HG03045 (cell line): Measurements from ENCODE around the gene NIN.

Source experiments
- ATAC-seq: cut with Tn5 transposase; IDR thresholded peaks from one replicate; pipeline ENCODE4 v1.9.1; 2021; ENCODE audit warnings: mild to moderate bottlenecking, moderate library complexity; ENCODE audit not compliant: unreplicated experiment

Gene NIN, protein sequence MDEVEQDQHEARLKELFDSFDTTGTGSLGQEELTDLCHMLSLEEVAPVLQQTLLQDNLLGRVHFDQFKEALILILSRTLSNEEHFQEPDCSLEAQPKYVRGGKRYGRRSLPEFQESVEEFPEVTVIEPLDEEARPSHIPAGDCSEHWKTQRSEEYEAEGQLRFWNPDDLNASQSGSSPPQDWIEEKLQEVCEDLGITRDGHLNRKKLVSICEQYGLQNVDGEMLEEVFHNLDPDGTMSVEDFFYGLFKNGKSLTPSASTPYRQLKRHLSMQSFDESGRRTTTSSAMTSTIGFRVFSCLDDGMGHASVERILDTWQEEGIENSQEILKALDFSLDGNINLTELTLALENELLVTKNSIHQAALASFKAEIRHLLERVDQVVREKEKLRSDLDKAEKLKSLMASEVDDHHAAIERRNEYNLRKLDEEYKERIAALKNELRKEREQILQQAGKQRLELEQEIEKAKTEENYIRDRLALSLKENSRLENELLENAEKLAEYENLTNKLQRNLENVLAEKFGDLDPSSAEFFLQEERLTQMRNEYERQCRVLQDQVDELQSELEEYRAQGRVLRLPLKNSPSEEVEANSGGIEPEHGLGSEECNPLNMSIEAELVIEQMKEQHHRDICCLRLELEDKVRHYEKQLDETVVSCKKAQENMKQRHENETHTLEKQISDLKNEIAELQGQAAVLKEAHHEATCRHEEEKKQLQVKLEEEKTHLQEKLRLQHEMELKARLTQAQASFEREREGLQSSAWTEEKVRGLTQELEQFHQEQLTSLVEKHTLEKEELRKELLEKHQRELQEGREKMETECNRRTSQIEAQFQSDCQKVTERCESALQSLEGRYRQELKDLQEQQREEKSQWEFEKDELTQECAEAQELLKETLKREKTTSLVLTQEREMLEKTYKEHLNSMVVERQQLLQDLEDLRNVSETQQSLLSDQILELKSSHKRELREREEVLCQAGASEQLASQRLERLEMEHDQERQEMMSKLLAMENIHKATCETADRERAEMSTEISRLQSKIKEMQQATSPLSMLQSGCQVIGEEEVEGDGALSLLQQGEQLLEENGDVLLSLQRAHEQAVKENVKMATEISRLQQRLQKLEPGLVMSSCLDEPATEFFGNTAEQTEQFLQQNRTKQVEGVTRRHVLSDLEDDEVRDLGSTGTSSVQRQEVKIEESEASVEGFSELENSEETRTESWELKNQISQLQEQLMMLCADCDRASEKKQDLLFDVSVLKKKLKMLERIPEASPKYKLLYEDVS (N-terminal part only)

GRCh38 chr14:50830932-50831725, at the start of gene NIN:
Gene NIN, minus strand, starts transcription at chr14:50831162. Its CDS starts 9,106 bp downstream, at chr14:50822056.
- peak; percentile 87 for ATAC-seq

GRCh38 chr14:50875359-50876070, 44.6 kb upstream of the NIN start:
- ATAC-seq, result peak; percentile 89

DNA sequence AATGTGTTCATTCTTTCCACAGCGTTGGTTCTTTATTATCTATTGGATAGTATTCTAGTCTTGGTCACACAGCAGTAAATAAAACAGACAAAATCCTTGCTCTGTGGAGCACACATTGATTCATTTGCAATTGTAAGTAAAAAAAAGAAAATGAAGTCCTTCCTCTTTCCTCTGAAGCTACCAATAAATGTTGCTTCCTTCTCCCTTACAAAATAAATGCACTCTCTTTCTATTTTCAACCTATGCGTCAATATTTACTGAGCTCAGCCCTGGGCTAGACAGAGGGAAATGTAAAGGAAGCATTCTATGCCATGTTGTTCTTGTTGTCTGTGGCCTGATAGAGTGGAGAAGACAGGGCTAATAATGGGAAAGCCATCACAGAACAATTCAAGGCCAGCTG, 43.8 kb upstream of the NIN start:
- no peak for ATAC-seq

- no peak for ATAC-seq
These were observed 41.2 kb upstream of the NIN start, which contains the start of gene ABHD12B for GRCh38 chr14:50871914-50872732. Gene ABHD12B, plus strand, starts transcription at chr14:50872053. Its CDS starts 122 bp downstream, at chr14:50872175.

GRCh38 chr14:50871228-50871627, 40.3 kb upstream of the NIN start:
- ATAC-seq, result no peak

DNA sequence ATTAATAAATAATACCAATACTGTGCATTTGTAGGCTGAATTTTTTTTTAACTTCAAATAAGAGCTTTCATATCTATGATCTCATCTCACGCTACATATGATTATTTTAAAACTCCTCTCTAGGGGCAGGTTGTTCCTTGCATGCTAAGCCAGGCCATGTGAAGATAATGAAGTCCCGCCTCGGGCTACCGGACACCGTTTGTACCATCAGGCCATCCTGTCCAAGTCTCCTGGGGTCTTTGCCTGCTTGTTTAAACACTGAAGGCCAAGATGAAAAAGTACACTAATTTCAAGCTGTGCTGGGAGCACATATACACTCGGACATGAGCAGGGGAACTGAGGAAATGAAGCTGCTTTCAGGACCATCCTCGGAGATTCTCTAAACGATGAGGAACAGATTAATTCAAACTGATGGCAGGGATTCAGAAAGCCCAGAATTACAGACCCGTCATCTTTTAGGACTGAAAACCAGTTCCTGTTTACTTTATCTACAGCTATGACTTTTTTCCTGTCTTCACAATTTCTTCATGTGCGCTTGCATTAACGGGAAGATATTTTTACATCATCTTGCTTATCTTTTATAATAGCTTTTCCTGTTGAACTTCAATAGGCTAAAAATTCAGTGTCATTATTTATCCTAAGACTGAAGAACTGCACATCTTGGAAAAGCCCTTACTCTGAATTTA, 34.6 kb upstream of the NIN start:
- ATAC-seq, result no peak

GRCh38 chr14:50864946-50865345, 34.0 kb upstream of the NIN start:
- no peak for ATAC-seq

DNA sequence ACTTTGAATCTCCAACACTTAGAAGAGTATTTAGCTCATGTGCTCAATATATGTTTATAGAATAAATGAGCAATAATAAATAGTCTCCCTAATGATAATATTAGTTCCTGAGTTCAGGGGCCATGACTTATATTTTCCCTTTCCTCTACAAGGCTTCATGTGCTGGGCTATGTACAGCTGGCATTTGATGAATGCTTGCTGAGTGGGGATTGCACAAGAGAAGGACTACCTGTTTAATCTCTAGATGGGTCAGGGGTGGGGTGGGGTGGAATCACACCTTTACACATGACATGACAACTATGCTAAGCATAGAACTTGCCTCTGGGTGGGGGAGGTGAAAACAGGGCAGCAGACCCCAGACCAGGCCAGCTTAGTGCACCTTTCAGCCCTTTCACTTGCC, 33.3 kb upstream of the NIN start:
- no peak for ATAC-seq

GRCh38 chr14:50862036-50862570, 31.1 kb upstream of the NIN start:
- no peak for ATAC-seq

DNA sequence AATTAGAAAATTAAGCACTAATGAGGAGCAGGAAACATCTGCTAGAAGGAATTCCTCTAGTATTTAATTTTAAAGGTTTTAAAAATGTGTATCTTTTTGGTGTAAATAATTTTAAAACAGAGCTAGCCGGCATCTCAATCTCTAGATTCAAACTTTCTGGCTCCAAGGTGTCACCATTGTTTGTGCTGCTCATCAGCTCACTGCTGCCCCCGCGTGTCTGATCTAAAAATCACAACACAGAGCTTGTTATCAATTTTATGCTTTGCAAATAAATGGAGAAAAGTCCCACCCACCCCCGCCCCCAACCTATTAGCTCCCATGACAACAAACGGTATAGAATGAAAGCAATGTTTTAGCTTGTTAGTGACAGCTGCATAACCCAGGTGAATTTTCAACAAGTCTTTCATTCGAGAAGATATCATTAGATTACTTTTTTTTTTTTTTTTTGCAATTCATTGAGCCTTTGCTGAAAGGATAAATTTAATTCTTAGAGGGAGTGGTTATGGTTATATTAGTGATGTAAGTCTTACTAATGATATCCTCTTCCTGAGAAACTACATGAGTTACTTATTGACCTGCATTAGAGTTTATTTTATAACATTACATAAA, 29.6 kb upstream of the NIN start:
- ATAC-seq, result no peak

DNA sequence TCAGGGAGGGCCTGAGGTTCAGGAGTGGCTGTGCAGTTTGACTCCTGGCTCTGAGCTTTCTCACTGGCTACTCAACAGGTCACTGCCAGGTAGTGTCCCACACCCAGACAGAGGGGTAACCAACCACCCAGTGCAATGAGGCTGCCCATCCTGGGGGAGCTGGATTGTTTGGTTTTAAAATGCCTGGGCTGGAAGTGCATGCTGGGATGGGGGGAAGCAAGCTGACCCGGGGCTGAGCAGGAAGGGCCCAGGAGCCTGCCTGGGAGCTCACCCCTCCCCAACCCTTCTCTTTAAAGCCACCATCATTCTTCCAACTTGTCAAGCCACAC, 28.3 kb upstream of the NIN start:
- ATAC-seq, result no peak

DNA sequence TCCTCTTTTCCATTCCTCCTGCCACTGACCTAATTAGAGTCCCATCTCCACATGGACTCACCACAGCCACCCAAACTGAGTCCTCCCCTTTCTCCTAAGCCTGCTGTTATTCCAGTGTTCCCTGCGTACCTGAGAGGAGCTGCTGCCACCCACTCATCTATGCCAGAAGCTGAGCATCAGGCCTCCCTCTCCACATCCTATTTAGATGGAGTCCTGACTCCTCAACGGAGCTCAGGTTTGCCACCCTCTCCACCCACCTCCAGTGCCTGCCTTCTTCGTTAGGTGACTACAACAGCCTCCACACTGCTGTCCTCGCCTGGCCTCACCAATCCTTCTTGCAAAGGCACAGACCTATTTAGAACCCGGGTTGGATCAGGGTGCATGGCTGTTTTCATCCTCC, 25.7 kb upstream of the NIN start:
- ATAC-seq, result no peak

DNA sequence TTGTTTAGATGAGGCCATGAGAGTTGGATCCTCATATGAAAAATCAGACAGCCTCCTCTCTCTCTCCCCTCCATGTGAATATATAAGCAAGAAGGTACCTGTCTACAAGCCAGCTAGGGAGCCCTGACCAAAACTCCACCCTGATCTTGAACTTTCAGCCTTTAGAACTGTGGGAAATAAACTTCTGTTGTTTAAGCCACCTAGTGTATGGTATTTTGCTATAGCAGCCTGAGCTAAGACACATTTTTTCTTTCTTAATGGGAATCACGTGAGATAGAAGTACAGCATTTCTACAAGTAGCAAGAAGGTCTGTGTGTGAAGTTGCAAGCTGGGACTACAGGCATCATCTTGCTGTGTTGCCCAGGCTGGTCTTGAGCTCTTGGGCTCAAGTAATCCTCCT, 24.6 kb upstream of the NIN start:
- ATAC-seq, result no peak

- no peak for ATAC-seq
These were observed 23.6 kb upstream of the NIN start for GRCh38 chr14:50854521-50854920.

- ATAC-seq, result no peak
These were observed 22.9 kb upstream of the NIN start for GRCh38 chr14:50853891-50854290.

DNA sequence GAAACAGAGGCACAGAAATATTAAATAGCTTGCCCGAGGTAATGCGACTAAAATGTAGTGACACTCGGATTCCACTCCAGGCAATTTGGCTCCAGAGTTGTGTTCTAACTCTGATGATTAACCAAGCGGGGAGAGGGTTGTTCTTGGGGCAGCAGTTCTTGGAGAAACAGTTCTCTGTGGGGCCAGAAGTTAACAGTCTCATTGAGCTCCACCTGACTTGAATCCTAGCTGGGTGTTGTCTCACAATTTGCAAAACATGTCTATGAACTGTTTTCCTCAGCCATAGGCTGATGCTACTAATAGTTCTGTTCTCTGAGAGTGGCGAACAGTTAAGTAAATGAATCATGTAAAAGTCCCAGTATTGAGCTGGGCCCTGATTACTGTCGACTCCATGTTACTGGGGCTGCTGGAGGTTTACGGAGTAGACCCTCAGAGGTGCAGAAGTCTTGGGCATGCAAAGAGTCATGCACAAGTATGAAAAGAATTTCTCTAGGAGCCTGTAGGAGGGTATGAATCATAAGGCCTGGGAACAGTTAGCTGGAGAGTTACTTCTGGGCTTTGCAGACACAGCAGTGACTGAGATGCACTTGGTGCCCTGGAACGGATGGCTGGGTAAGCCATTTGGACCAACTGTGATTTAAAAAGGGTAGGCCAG, 15.4 kb upstream of the NIN start:
- no peak for ATAC-seq

DNA sequence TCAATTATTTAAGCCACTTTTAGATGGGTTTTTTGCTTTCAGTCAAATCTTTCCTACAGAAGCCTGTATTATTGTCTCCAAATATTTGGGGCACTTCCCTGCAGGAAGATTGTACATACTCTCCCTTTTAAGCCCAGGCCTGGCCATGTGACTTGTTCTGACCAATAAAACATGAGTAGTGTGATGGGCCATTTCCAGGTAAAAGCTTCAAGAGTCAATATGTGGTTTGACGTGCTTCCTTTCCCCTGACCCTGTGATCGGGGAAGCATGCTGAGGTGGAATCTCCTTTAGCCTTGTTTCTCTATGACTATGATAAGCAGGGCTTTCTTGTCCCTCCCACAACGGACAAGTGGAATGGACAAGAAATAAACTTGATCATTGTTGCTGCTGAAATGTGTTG, 14.2 kb upstream of the NIN start:
- ATAC-seq, result no peak
